Mucosa of gallbladder (tissue), 1 donor: ENCODE measurements around the gene HUNK. TPM values are rescaled to one million over a fixed set of nuclear protein-coding genes. Genes with fewer than 3 reads are reported as not detected.
"Not testable (repeated sequence)": the region's sequence is repeated elsewhere in the genome, so short reads cannot be mapped to it uniquely, and the experiment has no call there.

Experiments
- DNase-seq: peaks from one replicate; pipeline ENCODE4 v3.0.0-alpha.2; 2020; ENCODE audit warnings: low spot score
- total RNA-seq: library from RNA; stranded (reverse); gene quantifications from one replicate; pipeline ENCODE4 v1.2.1, GENCODE V29; 2021
- donor health status: DM: no; HTN: no; CAD: no.

Gene HUNK
- total RNA-seq, 1 donor from 2014 or later = 4.0 TPM

DNA sequence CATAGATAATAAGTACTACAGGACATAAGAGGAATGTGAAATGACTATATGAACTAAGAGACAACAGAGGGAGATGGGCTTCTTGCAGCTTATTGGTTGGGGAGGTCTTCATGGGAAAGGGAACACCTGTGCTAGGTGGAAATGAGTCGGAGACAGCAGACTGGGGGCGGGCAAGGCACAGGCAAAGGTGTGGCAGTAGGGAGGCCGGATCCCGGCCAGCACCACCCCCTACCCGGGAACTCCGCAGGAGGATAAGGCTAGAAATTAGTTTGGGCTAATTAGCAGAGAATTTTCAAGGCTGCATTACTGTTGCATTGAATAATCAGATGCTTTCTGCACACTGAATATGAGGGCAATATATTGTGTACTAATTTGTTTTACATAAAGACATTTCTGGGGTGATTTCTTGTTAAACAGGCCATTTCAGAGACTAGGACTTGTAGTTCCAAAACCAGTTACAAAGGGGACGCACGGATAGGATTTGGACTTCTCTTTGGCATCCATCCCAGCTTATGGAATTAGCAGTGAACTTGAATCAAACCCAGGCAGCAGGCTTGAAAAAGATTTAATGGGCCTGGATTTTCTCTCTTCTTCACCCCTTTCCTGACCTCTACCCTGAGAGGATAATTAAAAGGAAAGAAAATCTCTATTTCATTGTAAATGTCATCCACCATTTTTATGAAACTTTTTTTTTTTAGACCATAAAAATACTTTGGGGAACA lies 2.2 kb upstream of the HUNK start:
- DNase-seq = no peak

DNA sequence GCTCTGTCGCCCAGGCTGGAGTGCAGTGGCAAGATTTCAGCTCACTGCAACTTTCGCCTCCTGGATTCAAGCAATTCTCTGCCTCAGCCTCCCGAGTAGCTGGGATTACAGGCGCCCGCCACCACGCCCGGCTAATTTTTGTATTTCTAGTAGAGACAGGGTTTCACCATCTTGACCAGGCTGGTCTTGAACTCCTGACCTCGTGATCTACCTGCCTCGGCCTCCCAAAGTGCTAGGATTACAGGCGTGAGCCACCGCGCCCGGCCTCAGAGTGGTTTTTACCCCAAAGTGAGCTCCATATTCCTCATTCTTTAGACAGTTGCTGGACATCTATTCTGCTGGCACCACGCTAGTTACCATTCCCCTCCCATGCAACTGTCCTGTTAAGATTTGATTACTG lies 1.4 kb upstream of the HUNK start:
- not testable (repeated sequence) for DNase-seq

DNA sequence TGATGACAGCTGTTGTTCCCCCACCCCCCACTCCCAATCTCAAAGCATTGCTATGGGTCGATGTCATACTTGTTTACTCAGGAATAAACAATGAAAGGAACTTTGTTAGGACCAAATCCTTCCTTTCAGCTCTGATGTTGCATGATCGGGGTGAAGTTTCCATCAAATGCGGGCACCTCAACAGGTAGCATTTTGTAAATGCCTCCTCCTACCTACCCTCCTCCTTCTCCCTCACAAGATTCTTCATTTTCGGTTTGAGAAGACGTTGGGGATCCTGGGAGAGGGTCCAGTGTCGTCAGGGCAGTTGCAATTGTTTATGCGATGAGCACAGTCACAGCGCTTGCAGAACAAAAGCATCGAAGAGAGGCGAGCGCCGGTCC lies 758 bp upstream of the HUNK start:
- DNase-seq = no peak

DNA sequence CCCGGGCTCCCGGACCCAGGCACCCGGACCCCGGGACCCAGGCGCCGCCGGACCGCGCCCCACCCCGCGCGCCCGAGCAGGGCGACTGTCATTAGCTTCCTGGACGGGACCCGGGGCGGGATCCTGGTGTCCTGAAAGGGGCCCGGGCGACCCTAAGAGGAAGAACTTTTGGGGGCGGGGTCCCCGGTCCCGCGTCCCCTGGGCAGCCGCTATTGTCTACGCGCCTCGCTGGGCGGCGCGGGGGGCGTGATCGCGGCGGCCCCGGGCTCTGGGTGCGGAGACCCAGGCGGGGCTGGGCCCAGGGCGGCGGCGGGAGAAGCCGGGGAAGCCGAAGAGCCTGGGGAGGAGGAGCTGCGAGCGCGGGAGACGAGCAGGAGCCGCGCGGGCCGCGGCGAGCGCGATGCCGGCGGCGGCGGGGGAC lies 465 bp downstream of the HUNK start:
- no peak for DNase-seq

DNA sequence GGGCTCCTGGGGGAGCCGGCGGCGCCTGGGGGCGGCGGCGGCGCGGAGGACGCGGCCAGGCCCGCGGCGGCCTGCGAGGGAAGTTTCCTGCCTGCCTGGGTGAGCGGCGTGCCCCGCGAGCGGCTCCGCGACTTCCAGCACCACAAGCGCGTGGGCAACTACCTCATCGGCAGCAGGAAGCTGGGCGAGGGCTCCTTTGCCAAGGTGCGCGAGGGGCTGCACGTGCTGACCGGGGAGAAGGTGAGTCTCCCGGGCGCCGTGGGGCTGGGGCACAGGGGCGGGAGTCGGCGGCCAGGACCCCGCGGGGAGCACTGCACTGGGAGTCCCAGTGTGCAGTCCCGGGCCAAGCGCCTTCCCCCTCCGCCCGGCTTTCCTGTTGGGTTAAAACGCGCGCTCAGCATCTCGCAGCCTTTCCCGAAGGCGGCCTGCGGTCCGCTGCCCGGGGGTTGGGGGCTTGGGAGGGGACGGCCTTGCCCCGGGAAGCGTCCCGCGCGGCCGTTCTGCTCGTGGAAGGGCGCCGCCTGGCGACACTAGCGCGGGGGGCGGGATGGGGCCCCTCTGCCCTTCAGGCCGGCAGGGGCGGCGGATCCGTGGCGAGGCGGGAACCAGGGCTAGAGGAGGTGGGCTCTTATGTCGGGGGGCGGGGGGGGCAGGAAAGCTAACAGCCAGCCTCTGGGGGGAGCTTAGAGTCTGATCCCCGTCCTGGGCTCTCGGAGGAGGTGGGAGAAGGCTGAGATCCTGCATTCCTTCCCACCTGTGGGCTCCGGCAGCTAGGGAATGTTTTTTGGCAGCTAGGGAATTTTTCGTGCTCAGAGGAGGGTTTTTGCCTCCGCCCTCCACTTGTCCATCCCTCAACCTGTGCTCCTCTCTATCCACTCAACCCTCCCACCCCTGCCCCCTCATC lies 1.1 kb downstream of the HUNK start:
- DNase-seq = peak; percentile 39

DNA sequence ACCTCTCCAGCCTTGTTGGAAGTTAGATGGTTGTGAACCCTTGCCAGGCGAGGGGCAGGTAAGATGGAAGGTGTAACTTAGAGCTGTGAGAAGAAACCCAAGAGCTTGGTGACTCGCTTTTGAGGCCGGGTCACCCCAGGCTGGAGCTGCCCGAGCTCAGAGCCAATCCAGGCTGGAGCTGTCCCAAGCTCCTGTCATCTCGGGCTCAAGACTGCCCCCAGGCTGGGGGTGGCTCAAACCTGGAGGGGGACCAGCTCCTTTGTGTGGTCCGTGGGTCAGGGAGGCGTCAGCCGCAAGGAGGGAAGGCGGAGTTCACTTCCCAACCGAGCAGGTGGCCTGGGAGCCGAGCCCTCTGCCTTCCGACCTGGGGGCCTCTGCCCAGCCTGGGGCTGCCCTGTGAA lies 2.0 kb downstream of the HUNK start:
- no peak for DNase-seq

DNA sequence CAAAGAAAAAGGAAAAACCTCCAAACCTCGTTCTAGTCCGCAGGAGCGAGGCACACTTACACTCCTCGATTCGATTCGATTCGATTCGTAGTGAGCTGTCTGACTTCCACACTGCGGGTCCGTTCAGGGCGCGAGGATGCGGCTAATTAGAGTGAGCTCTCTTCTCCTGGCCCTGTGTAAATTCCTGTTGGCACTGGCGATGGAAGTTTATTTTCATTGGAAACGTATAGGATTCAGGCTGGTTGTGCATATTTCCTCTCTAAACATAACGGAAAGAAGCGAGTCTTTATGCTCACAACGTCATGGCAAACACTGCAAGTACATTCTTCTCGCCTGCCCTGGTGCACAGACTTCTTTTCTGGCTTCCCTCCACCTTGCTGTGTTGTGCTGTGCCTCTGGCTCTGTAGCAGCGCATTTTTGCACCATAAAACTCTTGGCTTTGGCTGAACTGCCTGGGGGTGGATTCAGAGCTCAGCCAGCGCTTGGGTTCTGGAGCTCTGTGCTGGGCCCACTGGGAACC lies 2.7 kb downstream of the HUNK start:
- DNase-seq = no peak

DNA sequence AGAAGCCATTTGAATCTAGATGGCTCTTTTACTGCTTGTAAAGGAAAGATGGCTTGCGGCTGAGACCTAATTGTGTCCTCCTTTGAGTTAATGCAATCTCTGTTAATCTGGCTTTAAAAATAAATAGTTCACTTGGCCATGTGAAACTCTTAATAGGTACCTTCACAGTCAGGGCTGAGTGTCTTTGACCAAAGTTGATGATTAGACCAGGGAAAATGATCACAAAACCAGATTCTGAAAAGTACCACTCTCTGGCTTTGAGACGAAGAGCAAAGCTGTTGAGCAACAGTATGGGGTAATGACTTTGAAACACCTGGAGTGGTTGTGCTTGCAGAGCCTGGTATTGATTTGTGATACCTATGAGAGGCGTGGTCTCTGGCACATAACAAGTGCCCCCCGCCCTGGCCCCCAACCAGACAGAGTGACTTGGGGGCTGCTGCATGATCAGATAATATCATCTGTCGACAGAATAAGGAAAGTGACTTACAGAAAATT lies 4.7 kb downstream of the HUNK start:
- no peak for DNase-seq

DNA sequence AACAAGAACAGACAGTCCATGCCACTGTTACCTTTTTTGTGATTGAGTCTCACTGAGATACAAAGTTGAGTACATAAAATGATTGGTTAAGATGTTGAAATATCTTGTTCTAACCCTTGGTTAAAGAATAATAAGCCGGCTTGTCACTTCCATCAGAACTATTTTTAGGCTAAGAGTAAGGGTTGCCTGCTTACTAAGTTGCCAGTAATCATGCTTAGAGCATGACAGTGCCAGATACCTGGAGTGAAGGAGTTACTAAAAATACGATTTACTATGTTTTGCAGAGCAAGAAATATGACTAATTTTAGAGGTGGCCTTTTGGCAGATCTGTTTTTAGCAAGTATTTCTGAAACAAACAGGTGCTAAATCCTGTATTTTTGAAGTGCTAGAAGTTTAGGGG lies 6.0 kb downstream of the HUNK start:
- no peak for DNase-seq

DNA sequence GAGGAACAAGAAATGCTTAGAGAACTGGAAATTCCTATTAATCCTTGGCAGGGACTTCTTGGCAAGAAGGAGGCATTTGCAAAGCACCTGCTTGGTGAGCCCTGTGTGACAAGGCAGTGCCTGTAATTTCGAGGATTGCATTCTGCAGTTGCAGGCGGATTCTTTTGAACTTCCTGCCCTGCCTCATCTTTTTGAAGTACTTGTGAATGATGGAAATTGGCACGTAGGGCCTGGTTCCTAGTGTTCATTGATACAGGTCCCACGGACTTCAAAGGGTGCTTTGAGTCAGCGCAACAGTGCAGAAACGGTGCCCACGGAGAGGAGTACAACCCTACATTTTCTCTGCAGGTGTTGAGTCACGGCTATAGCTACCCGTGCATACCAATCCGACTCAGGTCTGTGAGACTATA lies 6.4 kb downstream of the HUNK start:
- DNase-seq = no peak

DNA sequence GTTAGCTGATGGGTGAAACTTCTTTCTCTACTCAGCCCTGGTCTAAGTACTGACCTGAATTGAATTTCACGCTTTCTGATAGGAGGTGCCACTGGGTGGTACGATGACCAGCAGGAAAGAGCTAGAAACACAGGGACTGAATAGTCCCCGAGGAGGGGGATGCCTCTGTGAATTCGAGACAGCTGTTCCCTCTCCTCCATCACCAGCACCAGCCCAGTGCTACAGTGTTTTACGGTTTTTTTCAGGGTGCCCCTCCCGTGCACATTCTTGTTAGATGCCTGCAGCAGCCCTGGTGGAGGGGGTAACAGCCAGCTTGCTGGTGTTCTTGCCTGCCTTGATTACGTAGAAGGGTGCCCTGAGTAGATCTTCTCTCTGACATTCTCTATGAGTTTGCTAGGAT lies 7.1 kb downstream of the HUNK start:
- no peak for DNase-seq

DNA sequence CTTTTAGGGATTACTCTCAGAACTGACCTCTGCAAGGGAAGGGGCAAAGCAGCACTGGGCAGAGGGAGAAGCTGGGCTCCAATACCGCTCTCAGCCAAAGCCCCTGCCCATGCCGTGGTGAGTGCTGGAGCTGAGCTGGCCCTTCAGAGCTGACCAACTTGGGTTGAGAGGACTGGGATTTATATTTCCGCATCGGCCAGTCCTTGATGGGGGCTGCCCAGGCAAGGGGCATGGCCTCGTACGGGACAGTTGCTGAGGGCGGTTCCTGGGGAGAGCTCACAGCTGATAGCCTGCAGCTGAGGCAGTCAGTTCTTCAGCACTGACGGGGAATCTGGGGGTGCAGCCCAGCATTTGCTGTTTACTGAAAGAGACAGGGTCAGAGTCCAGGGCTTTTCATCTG lies 8.0 kb downstream of the HUNK start:
- DNase-seq = no peak

DNA sequence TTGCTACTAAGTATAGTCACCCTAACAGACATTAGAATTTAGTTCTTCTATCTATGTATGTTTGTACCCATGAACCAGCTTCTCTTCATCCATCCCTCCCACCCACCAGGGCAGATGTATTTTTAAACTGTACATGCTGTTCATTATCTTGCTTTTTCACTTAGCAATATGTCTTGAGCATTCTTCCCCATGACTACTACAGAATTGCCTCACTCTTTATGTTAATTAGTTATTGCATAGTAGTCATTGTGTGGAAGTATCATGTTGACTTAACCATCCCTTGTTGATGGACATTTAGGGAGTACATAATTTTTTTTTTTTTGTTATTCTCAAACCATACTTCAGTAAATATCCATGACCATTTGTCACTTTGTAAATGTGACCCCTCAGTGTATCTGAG lies 9.9 kb downstream of the HUNK start:
- no peak for DNase-seq

DNA sequence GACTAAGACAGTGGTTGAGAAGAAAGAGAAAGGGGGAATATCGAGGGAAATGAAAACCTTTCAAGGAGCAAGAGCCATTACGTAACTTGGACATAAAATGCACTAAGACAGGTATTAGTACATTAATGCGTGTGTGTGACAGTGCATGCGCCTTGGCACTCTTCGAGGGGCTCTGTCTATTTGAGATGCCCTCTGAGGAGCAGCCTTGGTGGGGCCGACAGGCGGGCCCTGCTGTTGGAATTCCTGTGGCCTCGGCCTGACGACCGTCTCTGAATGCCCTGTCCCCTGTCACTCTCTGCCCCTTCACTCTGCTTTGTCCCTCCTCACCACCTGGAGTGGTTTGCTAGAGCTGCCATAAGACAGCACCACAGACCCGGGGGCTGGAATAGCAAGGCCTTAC lies 12.3 kb downstream of the HUNK start:
- DNase-seq = no peak

DNA sequence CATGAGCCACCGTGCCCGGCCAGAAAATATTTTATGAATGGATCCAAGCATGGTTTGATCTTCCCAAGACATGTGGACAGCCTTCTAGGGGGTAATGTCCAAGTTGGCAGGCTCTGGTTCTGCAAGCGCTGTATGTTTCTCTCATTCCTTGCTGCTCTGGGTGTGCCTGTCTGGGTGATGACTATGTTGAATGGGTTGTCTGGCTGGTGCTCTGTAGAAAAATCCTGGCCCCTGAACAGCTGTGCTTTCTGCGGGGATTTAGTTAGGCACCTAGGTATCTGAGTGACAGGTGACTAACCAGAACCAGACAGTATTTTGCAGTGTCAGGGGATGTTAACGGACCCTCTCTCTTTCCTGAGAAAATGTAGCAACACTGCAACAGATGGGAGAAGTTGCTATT lies 14.1 kb downstream of the HUNK start:
- no peak for DNase-seq

DNA sequence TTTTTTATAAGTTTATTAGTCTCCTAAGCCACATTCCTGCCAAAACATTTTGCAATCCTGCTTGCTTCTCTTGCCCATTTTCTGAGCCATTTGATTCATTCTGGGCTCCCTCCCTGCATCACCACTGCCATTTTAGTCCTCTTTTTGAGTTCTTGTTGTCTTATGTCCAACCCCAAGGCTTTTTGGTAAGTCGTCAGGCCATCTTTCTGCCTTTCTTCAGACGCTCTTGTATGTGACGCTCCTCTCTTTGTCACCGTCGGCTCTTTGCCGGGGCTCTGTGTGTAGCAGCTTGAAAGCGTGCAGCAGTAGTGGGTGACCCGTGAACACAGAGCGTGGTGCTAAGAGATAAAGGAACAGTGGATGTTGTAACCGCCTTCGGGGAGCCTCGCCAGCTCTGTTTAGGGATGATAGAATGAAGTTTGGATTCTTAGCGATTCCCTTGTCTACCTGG lies 14.6 kb downstream of the HUNK start:
- DNase-seq = no peak

DNA sequence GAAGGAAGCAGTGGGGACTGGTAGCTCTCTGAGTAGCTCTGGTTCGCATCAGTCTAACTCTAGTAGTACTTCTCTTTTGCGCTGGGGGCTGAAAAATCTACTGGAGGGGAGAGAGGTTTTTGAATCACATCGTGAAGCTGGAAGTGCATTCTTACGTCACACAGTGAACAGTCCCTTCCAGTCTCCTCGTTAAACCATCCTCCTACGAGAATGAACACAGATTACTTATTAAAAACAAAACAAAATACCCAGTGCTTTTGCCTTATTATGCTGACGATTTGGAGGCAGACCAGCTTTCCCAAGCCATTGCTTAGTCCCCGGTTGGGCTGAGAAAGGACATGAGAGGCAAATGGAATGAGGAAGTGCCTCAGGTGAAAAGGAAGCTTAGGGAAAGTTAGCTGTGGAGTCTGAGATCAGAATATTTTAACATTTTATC lies 16.1 kb downstream of the HUNK start:
- peak; percentile 27 for DNase-seq

DNA sequence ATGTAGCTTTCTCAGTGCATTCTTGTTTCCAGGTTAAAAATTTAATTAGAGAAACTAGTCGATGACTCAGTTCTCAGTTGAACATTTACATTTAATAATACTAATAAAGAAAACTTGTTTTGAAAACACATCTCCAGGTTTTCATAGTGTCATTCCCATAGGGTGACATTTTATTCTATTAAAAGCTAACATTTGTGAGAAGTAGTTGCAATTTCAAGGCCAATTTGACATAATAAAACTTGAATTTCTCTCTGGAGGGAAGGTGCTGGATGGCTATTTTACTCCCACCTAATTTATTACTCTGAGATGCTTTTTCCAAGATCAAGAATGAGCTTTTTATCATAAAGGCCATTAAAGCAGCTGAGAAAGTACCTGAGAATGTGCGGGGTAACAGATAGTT lies 16.6 kb downstream of the HUNK start:
- no peak for DNase-seq

DNA sequence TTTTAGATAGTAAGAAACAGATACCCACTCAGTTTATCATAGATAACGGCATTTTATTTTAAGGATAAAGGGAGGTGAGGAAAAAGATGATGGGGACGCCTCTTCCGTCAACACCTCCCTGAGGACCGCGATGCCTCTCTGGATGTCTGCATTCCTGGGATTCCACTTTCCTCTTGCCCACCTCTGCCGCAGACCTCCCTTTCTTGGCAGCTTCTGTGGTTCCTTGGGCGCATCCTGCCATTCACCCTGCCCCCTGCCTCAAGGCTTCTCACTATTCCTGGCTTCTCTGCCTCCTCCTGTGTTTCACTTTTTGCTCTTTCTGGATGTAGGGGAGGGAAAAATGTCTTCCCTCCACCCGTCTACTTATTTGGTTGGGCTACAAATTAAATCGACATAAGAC lies 19.9 kb downstream of the HUNK start:
- DNase-seq = no peak

DNA sequence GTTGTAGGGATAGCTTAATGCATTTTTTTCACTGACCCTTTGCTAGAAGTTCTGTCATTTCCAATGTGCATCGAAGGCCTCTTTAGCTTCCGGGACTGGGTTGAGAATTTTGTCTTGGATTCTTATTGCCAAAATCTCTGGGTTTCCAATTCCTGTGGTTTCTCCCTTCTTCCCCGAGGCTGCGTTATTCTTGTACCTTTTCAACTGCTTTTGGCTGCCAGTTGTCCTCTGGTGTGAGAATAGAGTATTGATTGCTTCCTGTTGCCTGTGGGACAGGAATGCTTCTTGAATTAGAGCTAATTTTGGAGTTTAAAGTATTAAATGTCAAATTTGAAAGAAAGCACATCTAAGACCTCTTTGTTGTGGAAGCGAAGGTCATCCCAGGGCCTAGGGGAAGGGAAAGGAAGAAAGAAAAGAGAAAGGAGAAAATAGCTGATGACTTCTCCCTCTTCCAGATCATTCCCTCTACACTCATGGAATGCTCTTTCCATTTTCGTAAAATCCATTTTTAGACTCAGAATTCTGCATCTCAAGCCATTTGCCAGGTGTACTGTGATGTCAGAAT lies 21.1 kb downstream of the HUNK start:
- no peak for DNase-seq

DNA sequence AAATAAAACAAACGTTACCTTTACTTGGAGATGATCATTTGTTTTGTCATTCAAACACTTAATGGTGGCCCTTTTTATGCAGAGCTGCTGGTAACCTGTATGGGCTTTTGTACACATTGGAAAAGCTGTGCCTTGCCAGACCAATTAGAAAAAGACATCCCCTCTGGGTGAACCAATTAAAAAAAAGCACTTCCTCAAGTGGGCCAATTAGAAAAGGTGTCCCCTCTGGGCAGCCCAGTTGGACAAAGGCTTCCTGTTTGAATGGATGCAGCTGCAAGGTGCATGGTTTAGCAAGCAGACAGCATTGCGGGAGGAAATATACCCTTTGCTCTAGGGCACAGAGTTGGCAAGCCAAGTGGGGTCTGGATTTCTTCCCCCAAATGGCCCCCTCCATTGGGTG lies 21.6 kb downstream of the HUNK start:
- DNase-seq = no peak

DNA sequence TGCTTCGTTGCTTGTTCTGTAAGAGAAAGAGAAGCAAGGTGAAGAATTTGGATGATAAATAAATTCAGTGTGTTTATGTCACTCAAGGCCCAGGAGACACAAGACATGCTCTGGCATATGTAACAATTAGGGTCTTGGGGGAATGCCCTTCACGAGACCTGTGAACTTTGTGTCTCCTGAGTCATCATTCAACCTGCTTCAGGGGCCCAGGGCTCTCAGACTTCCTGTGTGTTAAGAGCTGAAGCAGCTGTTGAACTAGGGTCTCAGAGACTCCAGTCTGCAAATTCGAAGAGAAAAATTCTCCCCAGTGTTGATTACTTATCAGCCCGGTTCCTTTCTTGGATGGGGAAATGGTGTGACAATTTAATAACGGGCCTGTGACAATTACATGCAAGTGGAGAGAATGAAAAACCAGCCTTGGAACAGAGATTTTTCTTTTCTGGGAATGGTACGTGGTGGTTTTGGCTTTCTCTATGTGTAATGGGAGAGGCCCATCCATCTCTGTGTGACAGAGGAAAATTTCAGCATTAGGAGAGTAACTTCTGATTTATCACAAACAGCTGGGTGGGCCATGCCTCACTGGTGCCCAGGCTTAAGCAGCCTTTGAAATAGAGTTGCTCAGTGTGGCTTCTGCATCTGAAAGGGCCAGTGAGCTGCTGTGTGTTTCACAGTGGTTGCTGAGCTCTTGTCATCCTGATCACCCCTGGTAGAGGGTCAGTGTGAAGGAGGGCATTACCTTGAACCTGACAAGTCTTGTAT lies 22.4 kb downstream of the HUNK start:
- no peak for DNase-seq
